Stimulated activated naive CD8-positive, alpha-beta T cell treated with anti-CD3 and anti-CD28 coated beads, Interleukin-15, amount 100 ng/mL, for 72 hours (primary cell): ENCODE data around the gene FXYD5.

Experiments used
- ATAC-seq: fragments of 150-1000 bp; cut with Tn5 transposase; 2 replicates; pipeline ENCODE4 v1.10.0; 2021; ENCODE audit warnings: mild to moderate bottlenecking, moderate library complexity
- DNase-seq, 2 donors: peaks; one replicate each; pipeline ENCODE4 v3.0.0; 2021 to 2022
- H3K27ac Mint-ChIP-seq, 2 donors: one replicate each; pipeline ENCODE4 v1.8.0; 2022; ENCODE audit warnings: mild to moderate bottlenecking in 2 of 2, mixed read lengths in 2 of 2, moderate library complexity in 2 of 2
- H3K27me3 Mint-ChIP-seq: one replicate; pipeline ENCODE4 v1.8.0; 2022; ENCODE audit warnings: mixed read lengths
- H3K4me1 Mint-ChIP-seq: one replicate; pipeline ENCODE4 v1.8.0; 2022; ENCODE audit warnings: mild to moderate bottlenecking, mixed read lengths
- H3K4me3 Mint-ChIP-seq, 2 donors: one replicate each; pipeline ENCODE4 v1.8.0; 2022; ENCODE audit warnings: mild to moderate bottlenecking in 2 of 2, mixed read lengths in 2 of 2, moderate library complexity in 1 of 2
- H3K9me3 Mint-ChIP-seq, 2 donors: one replicate each; pipeline ENCODE4 v1.8.0; 2022; ENCODE audit warnings: mixed read lengths in 2 of 2

FXYD5 gene

GRCh38 chr19:35154525-35155406 is at the start of gene FXYD5:
Gene FXYD5 (plus strand): TSS chr19:35154735. CDS start chr19:35155551, 816 bp downstream.
- no peaks in the 10 kb centered on the region for H3K9me3 Mint-ChIP-seq
- H3K4me1 Mint-ChIP-seq: peaks cover 52% of the 10 kb centered on the region
- ATAC-seq (peak; percentile 78), DNase-seq (peak; percentile 52 to 74)
- peak within 1 kb of the TSS; percentile 97 to 100 for H3K4me3 Mint-ChIP-seq
- H3K27ac Mint-ChIP-seq: peak within 1 kb of the TSS; percentile 97 to 100
- no peaks in the 10 kb centered on the region for H3K27me3 Mint-ChIP-seq

DNA sequence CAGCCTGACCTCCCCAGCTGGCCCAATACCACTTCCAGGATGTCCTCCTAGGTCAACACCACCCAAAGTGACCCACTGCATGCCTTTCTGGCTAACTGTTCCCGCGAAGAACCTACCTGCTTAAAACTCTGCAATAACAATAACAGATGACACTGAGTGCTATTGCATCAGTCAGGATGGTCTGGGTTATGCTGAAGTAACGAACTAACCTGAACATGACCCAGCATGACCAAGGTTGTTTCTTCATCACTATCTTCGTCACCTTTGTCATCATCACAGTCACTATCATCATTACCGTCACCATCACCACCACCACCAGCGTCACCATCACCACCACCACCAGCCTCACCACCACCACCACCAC is 49.5 kb upstream of the FXYD5 start:
- Mint-ChIP-seq H3K9me3 (no peaks in the 10 kb centered on the region), H3K27me3 (peaks cover 5% of the 10 kb centered on the region), H3K4me1 (peaks cover 8% of the 10 kb centered on the region), H3K27ac (no peak overlapping the region), H3K4me3 (no peak overlapping the region)
- ATAC-seq (peak; percentile 43), DNase-seq (no peak)

DNA sequence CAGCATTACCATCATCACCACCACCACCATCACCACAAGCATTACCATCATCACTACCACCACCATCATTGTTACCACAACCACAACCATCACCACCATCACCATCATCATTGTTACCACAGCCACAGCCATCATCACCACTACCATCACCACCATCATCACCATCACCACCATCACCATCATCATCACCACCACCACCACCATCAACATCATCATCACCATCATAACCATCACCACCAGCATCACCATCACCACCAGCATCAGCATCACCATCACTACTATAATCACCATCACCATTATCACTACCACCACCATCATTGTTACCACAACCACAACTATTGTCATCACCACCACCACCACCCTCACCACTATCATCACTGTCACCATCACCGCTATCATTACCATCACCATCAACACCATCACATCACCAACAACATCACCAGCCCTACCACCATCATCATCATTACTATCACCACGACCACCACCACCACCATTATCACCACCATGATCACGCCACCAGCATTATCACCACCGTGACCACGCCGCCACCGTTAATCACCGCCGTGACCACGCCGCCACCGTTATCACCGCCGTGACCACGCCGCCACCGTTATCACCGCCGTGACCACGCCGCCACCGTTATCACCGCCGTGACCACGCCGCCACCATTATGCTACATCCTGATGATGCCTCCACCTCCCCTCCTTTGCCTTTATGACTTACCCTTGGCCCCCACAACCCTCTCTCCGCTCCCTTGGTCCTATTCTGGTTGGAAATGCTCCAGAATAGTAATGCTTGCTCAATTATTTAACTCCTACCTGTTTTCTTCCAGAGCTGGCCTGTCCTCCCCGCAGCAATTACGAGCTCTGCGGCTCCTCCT is 48.9 kb upstream of the FXYD5 start:
- H3K27me3 Mint-ChIP-seq: peaks cover 5% of the 10 kb centered on the region
- H3K27ac Mint-ChIP-seq: peak overlapping the region in 1 of 2 donors; percentile 57
- no peaks in the 10 kb centered on the region for H3K9me3 Mint-ChIP-seq
- DNase-seq (peak; percentile 12 to 42), ATAC-seq (peak; percentile 65)
- peaks cover 8% of the 10 kb centered on the region for H3K4me1 Mint-ChIP-seq
- H3K4me3 Mint-ChIP-seq: no peak overlapping the region

- no peak for DNase-seq
- ATAC-seq: no peak
- H3K4me3 Mint-ChIP-seq: no peak overlapping the region
- no peaks in the 10 kb centered on the region for H3K9me3 Mint-ChIP-seq
- H3K27me3 Mint-ChIP-seq: peaks cover 5% of the 10 kb centered on the region
- H3K4me1 Mint-ChIP-seq: peaks cover 8% of the 10 kb centered on the region
- peak overlapping the region in 1 of 2 donors; percentile 57 for H3K27ac Mint-ChIP-seq
These were observed 48.3 kb upstream of the FXYD5 start for GRCh38 chr19:35106291-35106583.

DNA sequence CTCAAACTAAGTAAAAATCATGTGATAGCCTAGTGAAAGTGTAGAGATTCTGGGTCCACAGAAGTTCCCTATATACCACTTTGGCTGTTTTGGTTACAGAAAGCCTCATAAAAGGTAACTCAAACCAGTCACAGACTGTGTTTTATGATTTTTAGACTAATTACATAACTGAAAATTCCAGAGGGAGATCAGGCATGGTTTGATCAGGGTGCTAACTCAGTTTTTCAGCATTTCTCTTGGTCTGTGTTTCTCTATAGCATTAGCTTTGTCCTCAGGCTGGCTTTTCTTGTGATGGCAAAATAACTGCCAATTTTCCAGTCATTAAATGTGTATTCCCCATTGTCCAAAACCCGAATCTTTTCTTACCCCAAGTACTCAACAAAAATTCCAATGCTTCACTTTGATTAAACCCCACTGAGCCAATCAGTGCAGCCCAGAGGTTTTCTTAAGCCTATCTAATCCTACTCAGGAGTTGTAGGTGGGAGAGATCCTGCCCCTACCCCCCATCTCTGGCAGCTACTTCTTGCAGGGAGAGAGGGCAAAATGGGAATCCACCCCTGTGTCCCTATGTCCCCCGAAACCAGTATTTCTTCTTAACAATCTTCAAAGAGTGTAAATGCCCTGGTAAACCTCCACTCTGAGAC is 47.5 kb upstream of the FXYD5 start:
- no peak overlapping the region for H3K27ac Mint-ChIP-seq

DNA sequence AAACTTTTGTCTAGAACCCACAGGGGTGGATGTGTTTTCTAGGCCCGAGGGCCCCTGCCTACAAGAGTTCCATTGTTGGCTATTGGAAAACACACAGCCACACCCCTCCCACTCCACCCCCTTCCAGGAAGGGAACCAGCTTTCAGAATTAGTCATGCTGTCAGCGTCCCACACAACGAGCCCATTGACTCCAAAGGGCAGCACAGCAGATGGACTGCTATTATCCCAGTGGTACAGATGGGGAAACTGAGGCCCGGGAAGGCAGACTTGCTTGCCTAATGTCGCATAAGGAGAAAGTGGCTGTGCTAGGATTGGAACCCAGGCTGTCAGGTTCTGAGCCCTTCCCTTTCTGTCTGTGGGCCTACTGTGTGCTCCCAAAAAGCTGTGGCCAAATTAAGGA is 47.0 kb upstream of the FXYD5 start:
- Mint-ChIP-seq H3K27me3 (peaks cover 5% of the 10 kb centered on the region), H3K4me1 (peaks cover 8% of the 10 kb centered on the region), H3K9me3 (no peaks in the 10 kb centered on the region), H3K27ac (no peak overlapping the region), H3K4me3 (no peak overlapping the region)
- DNase-seq (no peak), ATAC-seq (no peak)

More for the DNA sequence above, 47.5 kb upstream of the FXYD5 start:
- Mint-ChIP-seq H3K4me1 (peaks cover 8% of the 10 kb centered on the region), H3K9me3 (no peaks in the 10 kb centered on the region), H3K4me3 (no peak overlapping the region), H3K27me3 (peaks cover 5% of the 10 kb centered on the region)
- DNase-seq (no peak), ATAC-seq (no peak)

GRCh38 chr19:35108730-35109129 is 45.8 kb upstream of the FXYD5 start:
- Mint-ChIP-seq H3K4me1 (peaks cover 8% of the 10 kb centered on the region), H3K27ac (no peak overlapping the region), H3K27me3 (peaks cover 5% of the 10 kb centered on the region), H3K4me3 (no peak overlapping the region), H3K9me3 (no peaks in the 10 kb centered on the region)
- ATAC-seq (no peak), DNase-seq (no peak)

DNA sequence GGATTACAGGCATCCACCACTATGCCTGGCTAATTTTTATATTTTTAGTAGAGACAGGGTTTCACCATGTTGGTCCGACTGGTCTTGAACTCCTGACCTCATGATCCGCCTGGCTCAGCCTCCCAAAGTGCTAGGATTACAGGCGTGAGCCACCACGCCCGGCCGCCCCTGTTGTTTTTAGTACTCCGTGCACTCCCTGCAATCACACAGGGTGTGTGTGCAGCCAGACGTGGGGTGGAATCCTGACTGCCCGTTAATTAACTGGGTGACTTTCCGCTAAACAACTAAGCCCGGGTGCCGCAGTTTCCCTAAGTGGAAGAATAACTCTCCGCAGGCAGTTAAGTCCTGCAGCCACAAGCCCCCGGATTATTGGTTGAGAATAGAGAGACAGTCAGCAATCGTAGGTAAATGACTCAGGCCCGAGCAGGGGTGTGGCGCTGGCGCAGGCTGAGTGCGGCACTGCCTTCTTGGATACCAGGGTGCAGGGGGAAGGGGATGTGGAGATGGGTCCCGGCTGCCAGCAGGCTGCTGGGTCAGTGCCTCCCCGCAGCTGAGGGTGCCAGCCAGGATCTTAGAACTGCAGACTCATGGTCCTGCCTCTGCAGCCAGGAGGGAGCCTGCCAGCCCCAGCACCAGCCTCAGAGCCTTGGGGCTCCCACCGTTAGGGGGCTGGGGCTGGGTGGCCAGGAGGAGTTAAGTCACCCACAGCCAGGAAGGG is 45.0 kb upstream of the FXYD5 start:
- Mint-ChIP-seq H3K4me1 (peaks cover 11% of the 10 kb centered on the region), H3K27ac (no peak overlapping the region), H3K9me3 (no peaks in the 10 kb centered on the region), H3K4me3 (no peak overlapping the region), H3K27me3 (peaks cover 5% of the 10 kb centered on the region)
- ATAC-seq: no peak
- no peak for DNase-seq

DNA sequence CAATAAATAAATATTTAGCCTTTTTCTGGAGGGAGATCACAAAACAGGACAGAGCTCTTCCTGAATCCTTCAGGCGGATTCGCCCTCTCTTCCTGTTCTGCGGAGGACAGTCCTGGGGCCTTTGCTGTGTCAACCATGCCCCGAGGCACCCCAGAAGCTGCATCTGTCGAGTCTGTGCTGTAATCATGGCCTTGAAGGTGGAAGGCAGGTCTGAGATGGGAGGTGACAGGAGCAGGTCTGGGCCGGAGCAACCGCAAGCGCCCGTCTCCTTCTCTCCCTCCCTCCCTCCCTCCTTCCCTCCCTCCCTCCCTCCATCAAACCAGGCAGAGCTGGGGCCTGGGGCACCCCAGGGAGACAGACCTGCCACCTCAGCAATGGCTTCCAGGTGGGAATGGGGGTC is 43.6 kb upstream of the FXYD5 start:
- Mint-ChIP-seq H3K4me1 (peaks cover 17% of the 10 kb centered on the region), H3K4me3 (no peak overlapping the region), H3K9me3 (no peaks in the 10 kb centered on the region), H3K27ac (no peak overlapping the region), H3K27me3 (peaks cover 5% of the 10 kb centered on the region)
- ATAC-seq: no peak
- DNase-seq: no peak

GRCh38 chr19:35112995-35113688 is 41.4 kb upstream of the FXYD5 start:
- no peak overlapping the region for H3K4me3 Mint-ChIP-seq
- no peaks in the 10 kb centered on the region for H3K9me3 Mint-ChIP-seq
- ATAC-seq (no peak), DNase-seq (no peak)
- H3K27me3 Mint-ChIP-seq: peaks cover 5% of the 10 kb centered on the region
- no peak overlapping the region for H3K27ac Mint-ChIP-seq
- peaks cover 9% of the 10 kb centered on the region for H3K4me1 Mint-ChIP-seq

GRCh38 chr19:35114353-35115176 is 40.0 kb upstream of the FXYD5 start:
- ATAC-seq: peak; percentile 85
- H3K27ac Mint-ChIP-seq: peak overlapping the region in 1 of 2 donors; percentile 66
- H3K4me3 Mint-ChIP-seq: peak overlapping the region; percentile 60 to 65
- H3K27me3 Mint-ChIP-seq: peaks cover 4% of the 10 kb centered on the region
- H3K4me1 Mint-ChIP-seq: peaks cover 9% of the 10 kb centered on the region
- no peaks in the 10 kb centered on the region for H3K9me3 Mint-ChIP-seq
- DNase-seq: peak; percentile 69 to 76

DNA sequence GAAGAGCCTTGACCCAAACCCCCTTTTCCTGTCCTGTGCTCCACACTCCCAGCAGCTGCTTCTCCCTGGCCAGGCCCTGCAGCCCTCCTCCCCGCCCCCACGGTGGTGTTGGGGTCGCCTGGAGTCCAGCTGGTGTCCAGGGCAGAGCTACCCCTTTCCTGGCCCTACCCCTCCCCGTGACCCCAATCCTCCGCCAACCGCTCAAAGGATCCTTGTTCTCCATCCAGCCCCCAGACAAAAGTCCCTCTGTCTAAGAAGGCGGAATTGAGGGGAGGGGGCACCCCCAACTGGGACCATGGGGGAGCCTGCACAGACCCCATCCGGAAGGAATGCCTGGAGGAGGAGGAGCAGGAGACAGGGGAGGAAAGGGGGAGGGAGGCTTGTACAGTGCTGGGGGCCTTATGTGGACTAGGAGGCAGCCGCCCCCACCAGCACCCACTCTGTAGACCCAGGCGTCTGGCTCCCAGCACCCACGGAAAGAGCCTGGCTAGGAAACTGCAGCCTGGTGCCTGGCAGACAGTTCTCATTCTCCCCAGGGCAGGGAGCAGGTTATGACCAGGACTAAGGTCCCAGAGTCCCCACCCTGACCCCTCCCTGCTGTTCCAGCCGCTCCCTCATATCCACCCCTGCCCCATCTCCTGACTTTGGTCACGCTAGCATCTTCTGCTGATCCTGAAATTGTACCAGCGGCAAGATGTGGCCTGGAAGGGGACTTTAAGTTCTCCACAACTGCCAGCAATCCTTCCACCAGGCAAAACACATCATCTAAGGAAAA is 39.2 kb upstream of the FXYD5 start, which contains the start of gene FXYD3:
TSS of gene FXYD3 (plus strand) at position 647 of the 775 bp plus-strand sequence. CDS start 3,554 bp downstream, outside the sequence.
- H3K9me3 Mint-ChIP-seq: no peaks in the 10 kb centered on the region
- H3K27me3 Mint-ChIP-seq: no peaks in the 10 kb centered on the region
- peaks cover 9% of the 10 kb centered on the region for H3K4me1 Mint-ChIP-seq
- DNase-seq (no peak), ATAC-seq (no peak)
- peak within 1 kb of the TSS in 1 of 2 donors; percentile 66 for H3K27ac Mint-ChIP-seq
- peak within 1 kb of the TSS; percentile 60 to 65 for H3K4me3 Mint-ChIP-seq

GRCh38 chr19:35116072-35116801 is 38.3 kb upstream of the FXYD5 start:
- peaks cover 9% of the 10 kb centered on the region for H3K4me1 Mint-ChIP-seq
- no peaks in the 10 kb centered on the region for H3K27me3 Mint-ChIP-seq
- ATAC-seq: no peak
- no peak for DNase-seq
- no peak overlapping the region for H3K4me3 Mint-ChIP-seq
- peak overlapping the region in 1 of 2 donors; percentile 37 for H3K27ac Mint-ChIP-seq
- H3K9me3 Mint-ChIP-seq: no peaks in the 10 kb centered on the region
